Chondrocyte (in vitro differentiated cells): ENCODE measurements around the gene AKAP8L. TPM values are rescaled to one million over a fixed set of nuclear protein-coding genes. Genes with fewer than 3 reads are reported as not detected.
"Not testable (repeated sequence)": the region's sequence is repeated elsewhere in the genome, so short reads cannot be mapped to it uniquely, and the experiment has no call there.

Source experiments
- DNase-seq: peaks from one replicate; pipeline ENCODE4 v3.0.0; 2021; ENCODE audit warnings: mixed read lengths, low spot score
- H3K27ac Mint-ChIP-seq: one replicate; pipeline ENCODE4 v1.8.0; 2021; ENCODE audit warnings: mild to moderate bottlenecking, moderate library complexity, mixed read lengths; ENCODE audit not compliant: unreplicated experiment
- H3K27me3 Mint-ChIP-seq: 2 replicates; pipeline ENCODE4 v1.8.0; 2021; ENCODE audit warnings: low read depth, mixed read lengths
- H3K36me3 Mint-ChIP-seq: 2 replicates; pipeline ENCODE4 v1.8.0; 2021; ENCODE audit warnings: low read depth, mixed read lengths
- H3K4me1 Mint-ChIP-seq: 2 replicates; pipeline ENCODE4 v1.8.0; 2021; ENCODE audit warnings: low read depth, mild to moderate bottlenecking, mixed read lengths
- H3K4me3 Mint-ChIP-seq: one replicate; pipeline ENCODE4 v1.8.0; 2021; ENCODE audit warnings: mild to moderate bottlenecking, moderate library complexity, mixed read lengths; ENCODE audit not compliant: unreplicated experiment
- H3K9me3 Mint-ChIP-seq: 2 replicates; pipeline ENCODE4 v1.8.0; 2021; ENCODE audit warnings: low read depth, mixed read lengths
- CTCF ChIP-seq: fragments of 200-600 bp; sonication (generic); IDR thresholded peaks from 2 replicates; pipeline ENCODE4 v1.5.0; 2021; ENCODE audit warnings: antibody characterized with exemption, mild to moderate bottlenecking, moderate library complexity
- total RNA-seq: library from RNA; stranded (reverse); gene quantifications from 3 replicates; pipeline ENCODE4 v1.2.1, GENCODE V29; 2021

Gene AKAP8L
- total RNA-seq, 1 donor from 2014 or later, result 76.0 TPM

- no peaks in the 10 kb centered on the region for H3K9me3 Mint-ChIP-seq
- TF ChIP-seq CTCF, result no peak
- peaks cover under 1% of the 10 kb centered on the region for H3K36me3 Mint-ChIP-seq
- H3K4me3 Mint-ChIP-seq, result no peak overlapping the region
- no peak overlapping the region for H3K27ac Mint-ChIP-seq
- peaks cover 26% of the 10 kb centered on the region for H3K4me1 Mint-ChIP-seq
- H3K27me3 Mint-ChIP-seq, result no peaks in the 10 kb centered on the region
- DNase-seq, result no peak
Measured at GRCh38 chr19:15340086-15340485, 78.7 kb downstream of the AKAP8L start.

DNA sequence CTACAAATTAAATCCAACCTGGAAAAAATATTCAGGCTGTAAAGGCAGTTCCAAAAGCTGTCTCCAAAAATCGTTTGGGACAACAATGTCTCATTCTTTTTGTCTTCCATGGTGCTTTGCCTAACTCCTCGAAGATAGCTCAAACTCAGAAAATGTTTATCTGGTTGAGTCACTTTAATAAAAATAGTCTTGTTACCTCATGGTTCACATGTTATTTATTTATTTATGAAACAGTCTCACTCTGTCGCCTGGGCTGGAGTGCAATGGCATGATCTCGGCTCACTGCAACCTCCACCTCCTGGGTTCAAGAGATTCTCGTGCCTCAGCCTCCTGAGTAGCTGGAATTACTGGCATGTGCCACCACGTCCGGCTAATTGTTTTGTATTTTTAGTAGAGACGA, 81.6 kb downstream of the AKAP8L start:
- no peaks in the 10 kb centered on the region for H3K9me3 Mint-ChIP-seq
- no peak overlapping the region for H3K4me3 Mint-ChIP-seq
- peaks cover 26% of the 10 kb centered on the region for H3K4me1 Mint-ChIP-seq
- H3K27me3 Mint-ChIP-seq, result no peaks in the 10 kb centered on the region
- no peak for DNase-seq
- H3K36me3 Mint-ChIP-seq, result no peaks in the 10 kb centered on the region
- TF ChIP-seq CTCF, result no peak
- H3K27ac Mint-ChIP-seq, result peak overlapping the region; percentile 90

DNA sequence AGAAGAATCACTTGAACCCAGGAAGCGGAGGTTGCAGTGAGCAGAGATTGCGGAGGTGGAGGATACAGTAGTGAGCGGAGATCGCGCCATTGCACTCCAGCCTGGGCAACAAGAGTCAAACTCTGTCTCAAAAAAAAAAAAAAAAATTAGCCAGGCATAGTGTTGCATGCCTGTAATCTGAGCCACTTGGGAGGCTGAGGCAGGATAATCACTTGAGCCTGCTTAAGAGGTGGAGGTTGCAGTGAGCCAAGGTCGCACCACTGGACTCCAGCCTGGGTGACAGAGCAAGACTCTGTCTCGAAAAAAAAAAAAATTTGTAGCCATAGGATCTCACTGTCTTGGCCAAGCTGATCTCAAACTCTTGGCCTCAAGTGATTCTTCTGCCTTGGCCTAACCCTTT, 82.8 kb downstream of the AKAP8L start:
- not testable (repeated sequence) for H3K36me3 Mint-ChIP-seq, H3K27me3 Mint-ChIP-seq
- peak overlapping the region; percentile 63 for H3K27ac Mint-ChIP-seq

GRCh38 chr19:15332311-15332996, 86.3 kb downstream of the AKAP8L start, which contains the start of gene BRD4:
Gene BRD4, minus strand, starts transcription at chr19:15332539. Its CDS starts 59,440 bp downstream, at chr19:15273099.
- H3K27me3 Mint-ChIP-seq, result no peaks in the 10 kb centered on the region
- H3K4me3 Mint-ChIP-seq, result peak within 1 kb of the TSS; percentile 95
- H3K4me1 Mint-ChIP-seq, result peaks cover 58% of the 10 kb centered on the region
- peak within 1 kb of the TSS; percentile 99 for H3K27ac Mint-ChIP-seq
- DNase-seq, result no peak
- peaks cover 1% of the 10 kb centered on the region for H3K36me3 Mint-ChIP-seq
- TF ChIP-seq CTCF, result no peak
- no peaks in the 10 kb centered on the region for H3K9me3 Mint-ChIP-seq

More for the DNA sequence above, 82.8 kb downstream of the AKAP8L start:
- not testable (repeated sequence) for DNase-seq, H3K4me3 Mint-ChIP-seq, H3K9me3 Mint-ChIP-seq
- H3K4me1 Mint-ChIP-seq, result peaks cover 29% of the 10 kb centered on the region

DNA sequence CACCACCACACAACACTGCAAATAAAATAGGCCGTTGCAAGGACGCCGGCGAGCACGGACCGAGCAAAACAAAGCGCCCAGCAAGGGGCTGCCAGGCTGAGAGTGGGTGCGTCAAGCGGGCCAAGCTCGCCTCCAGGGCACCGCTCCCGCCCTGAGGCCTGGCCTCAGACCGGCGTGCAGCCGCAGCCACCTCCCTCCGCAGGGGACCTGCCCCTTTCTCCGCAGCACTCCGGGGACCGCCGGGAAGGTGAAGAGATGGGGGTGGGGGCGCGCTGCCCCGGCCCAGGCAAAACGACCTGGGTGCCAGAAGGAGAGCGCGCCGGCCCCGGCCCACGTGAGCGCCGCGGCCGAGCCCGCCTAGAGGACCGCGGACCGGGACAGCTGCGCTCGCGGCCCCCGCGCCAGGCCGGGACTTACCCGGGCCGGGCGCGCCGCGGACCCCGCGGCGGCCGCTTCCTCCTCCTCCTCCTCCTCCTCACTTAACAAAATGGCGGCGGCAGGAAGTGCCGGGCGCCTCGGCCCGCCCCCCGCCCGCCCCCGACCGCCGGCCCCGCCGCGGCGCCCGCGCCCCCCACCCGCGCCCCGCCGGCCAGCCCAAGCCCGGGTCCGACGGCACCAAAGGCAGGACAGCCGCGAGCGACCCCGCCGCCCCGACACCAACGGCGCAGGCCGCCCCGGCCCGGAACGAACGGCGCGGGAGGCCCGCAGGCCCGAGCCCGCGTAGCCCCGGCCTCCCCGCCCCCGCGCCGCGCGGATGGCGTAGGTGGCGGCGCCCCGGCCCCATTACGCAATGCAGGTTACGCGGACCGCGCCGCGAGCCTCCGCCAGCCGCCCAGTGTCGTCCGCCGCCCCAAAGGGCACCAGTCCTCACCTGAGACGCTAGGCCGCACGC, 87.1 kb downstream of the AKAP8L start:
- Mint-ChIP-seq H3K27me3 (no peaks in the 10 kb centered on the region), H3K4me1 (peaks cover 58% of the 10 kb centered on the region), H3K27ac (peak overlapping the region; percentile 99), H3K9me3 (no peaks in the 10 kb centered on the region), H3K36me3 (peaks cover 1% of the 10 kb centered on the region), H3K4me3 (peak overlapping the region; percentile 95)
- DNase-seq, result no peak
- no peak for TF ChIP-seq CTCF
